MM.1S (cell line): ENCODE measurements around the gene RXRA.

Experiments
- EZH2phosphoT487 ChIP-seq: fragments of 300-600 bp; sonication (generic); IDR thresholded peaks from 2 replicates; pipeline ENCODE4 v1.6.1; 2018; ENCODE audit warnings: antibody characterized with exemption, low read length
- TF ChIP-seq, protein P1 (sequence below): fragments of 300-600 bp; sonication (generic); IDR thresholded peaks from 2 replicates; pipeline ENCODE4 v1.5.1; 2016; ENCODE audit warnings: antibody characterized with exemption, low read length, mixed read lengths

DNA sequence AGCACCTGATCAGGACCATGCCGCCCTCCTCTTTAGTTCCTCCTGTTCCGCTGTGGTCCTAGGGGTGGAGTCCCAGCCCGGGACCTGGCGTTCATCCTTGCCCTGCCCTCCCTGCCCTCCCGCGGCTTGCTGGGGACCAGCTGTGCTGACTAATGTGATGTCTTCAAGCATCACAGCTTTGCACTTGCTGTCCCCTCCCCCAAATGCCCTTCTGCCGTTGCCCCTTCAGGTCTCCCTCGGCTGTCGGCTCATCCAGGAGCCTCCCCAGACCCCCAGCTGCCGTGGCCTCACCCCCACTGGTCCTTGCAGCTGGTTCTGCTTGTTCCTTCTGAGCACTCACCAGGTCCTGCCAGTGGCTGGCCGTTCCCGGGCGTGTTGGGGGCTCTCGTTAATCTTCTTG is 19.9 kb downstream of the RXRA start:
- TF ChIP-seq EZH2phosphoT487: no peak
- TF ChIP-seq, protein P1, sequence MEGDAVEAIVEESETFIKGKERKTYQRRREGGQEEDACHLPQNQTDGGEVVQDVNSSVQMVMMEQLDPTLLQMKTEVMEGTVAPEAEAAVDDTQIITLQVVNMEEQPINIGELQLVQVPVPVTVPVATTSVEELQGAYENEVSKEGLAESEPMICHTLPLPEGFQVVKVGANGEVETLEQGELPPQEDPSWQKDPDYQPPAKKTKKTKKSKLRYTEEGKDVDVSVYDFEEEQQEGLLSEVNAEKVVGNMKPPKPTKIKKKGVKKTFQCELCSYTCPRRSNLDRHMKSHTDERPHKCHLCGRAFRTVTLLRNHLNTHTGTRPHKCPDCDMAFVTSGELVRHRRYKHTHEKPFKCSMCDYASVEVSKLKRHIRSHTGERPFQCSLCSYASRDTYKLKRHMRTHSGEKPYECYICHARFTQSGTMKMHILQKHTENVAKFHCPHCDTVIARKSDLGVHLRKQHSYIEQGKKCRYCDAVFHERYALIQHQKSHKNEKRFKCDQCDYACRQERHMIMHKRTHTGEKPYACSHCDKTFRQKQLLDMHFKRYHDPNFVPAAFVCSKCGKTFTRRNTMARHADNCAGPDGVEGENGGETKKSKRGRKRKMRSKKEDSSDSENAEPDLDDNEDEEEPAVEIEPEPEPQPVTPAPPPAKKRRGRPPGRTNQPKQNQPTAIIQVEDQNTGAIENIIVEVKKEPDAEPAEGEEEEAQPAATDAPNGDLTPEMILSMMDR: no peak
